ENCODE data around the gene DNAJC4. TPM values are rescaled to one million over a fixed set of nuclear protein-coding genes. Genes with fewer than 3 reads are reported as not detected.

The DNAJC4 gene
- total and polyA plus RNA-seq, 2 of the 8 experiments (the other 6 are each of a cell fraction or from before 2014, with no cell fraction given), result 14.6 to 31.0 TPM

- no peak overlapping the region for H2BK20ac ChIP-seq (ENCODE audit: low read length)
- H3K18ac ChIP-seq (ENCODE audit: extremely low read depth, low read length), result no peak overlapping the region
- no peak for FAIRE-seq
- no peak overlapping the region for H3K56ac ChIP-seq (replicated peaks; ENCODE audit: insufficient read length, low read depth, low read length)
- no peak overlapping the region for H4K91ac ChIP-seq (replicated peaks; ENCODE audit: insufficient read length, low read length)
- H3K36me3 ChIP-seq (ENCODE audit: control insufficient read depth in 2 of 4, insufficient read depth in 4 of 4, low read length in 3 of 4), result peaks cover 21 to 86% (median 42%) of the 10 kb centered on the region in 4 experiments
- H3K14ac ChIP-seq (ENCODE audit: insufficient read length), result no peak overlapping the region
- no peak overlapping the region for H2AK5ac ChIP-seq (ENCODE audit: low read depth, low read length)
- H3K9ac ChIP-seq (replicated peaks in 1 of 4; ENCODE audit: extremely low read depth in 1 of 4, low read depth in 3 of 4, low read length in 3 of 4), result no peak overlapping the region
- whole genome bisulfite sequencing, 2 experiments (ENCODE audit: extremely low coverage in 1 of 2, insufficient coverage in 1 of 2, insufficient read length in 1 of 2, insufficient replicate concordance in 2 of 2, low coverage in 1 of 2, low lambda C conversion rate in 2 of 2, missing lambda C conversion rate in 1 of 2), result 100% methylated on average over 6 of the region's 32 CpGs; no CpG with 5 or more reads in 1 of the 2 experiments
- no peak overlapping the region for H3K4me2 ChIP-seq (ENCODE audit: insufficient read depth in 1 of 2, low read depth in 2 of 2, low read length in 2 of 2)
- no peak overlapping the region for H2BK5ac ChIP-seq (ENCODE audit: low read depth, low read length)
- CTCF ChIA-PET (ENCODE audit: partially characterized antibody), result interaction anchor here (0.6 to 5.9 kb wide), 5 partner anchors 7 to 82 kb away, joined by 3 to 62 read pairs (median 7); no protein-coding TSS in a partner anchor
- no peaks in the 10 kb centered on the region; a peak in 3 of 7 replicates for H3K4me1 ChIP-seq (replicated peaks in 1 of 4; ENCODE audit: control insufficient read depth in 3 of 4, insufficient read depth in 4 of 4, low read length in 3 of 4)
- H3K27me3 ChIP-seq (replicated peaks in 1 of 4; ENCODE audit: control insufficient read depth in 3 of 4, extremely low read depth in 1 of 4, insufficient read depth in 3 of 4, low read length in 3 of 4), result no peaks in the 10 kb centered on the region
- H3K23ac ChIP-seq (ENCODE audit: insufficient read length), result no peak overlapping the region
- H2BK120ac ChIP-seq (replicated peaks; ENCODE audit: low read depth, low read length), result no peak overlapping the region
- H2BK12ac ChIP-seq (ENCODE audit: low read depth, low read length), result no peak overlapping the region
- H3K79me2 ChIP-seq (ENCODE audit: control insufficient read depth in 1 of 2, insufficient read depth in 2 of 2, low read length in 2 of 2), result 0 out of 4 replicates have a peak, but pooled peaks cover 0 to 2% of the 10 kb centered on the region in 2 experiments
- no peak overlapping the region for H4K8ac ChIP-seq (ENCODE audit: extremely low read depth, insufficient read depth, low read length)
- no peak overlapping the region for H3K27ac ChIP-seq (ENCODE audit: low read depth, low read length)
- TF ChIP-seq CHD1 (IDR thresholded peaks at IDR 0.05; ENCODE audit: low read depth, low read length) (no peak), HDAC2 (IDR thresholded peaks at IDR 0.05; ENCODE audit: borderline replicate concordance in 1 of 2, low read depth in 2 of 2, low read length in 2 of 2) (no peak), CEBPB (IDR thresholded peaks at IDR 0.05; ENCODE audit: low read depth, low read length) (no peak), ATF3 (IDR thresholded peaks at IDR 0.05; ENCODE audit: insufficient read depth, low read depth, low read length) (no peak), CBX8 (IDR thresholded peaks at IDR 0.05; ENCODE audit: borderline replicate concordance, low read depth, low read length) (no peak), JUND (IDR thresholded peaks at IDR 0.05; ENCODE audit: low read length) (no peak), TAF1 (IDR thresholded peaks at IDR 0.05; ENCODE audit: low read depth, low read length) (no peak), RNF2 (IDR thresholded peaks at IDR 0.05; ENCODE audit: borderline replicate concordance, low read depth, low read length, missing control alignments, poor library complexity, severe bottlenecking) (no peak), POLR2AphosphoS5 (IDR thresholded peaks at IDR 0.05; ENCODE audit: low read depth, low read length) (no peak)
- no peaks in the 10 kb centered on the region for H3K9me3 ChIP-seq (ENCODE audit: insufficient read depth in 2 of 2, low read depth in 1 of 2, low read length in 1 of 2)
- H4K20me1 ChIP-seq (replicated peaks in 1 of 2; ENCODE audit: control insufficient read depth in 1 of 2, insufficient read depth in 2 of 2, low read length in 2 of 2), result peaks cover 6 to 23% of the 10 kb centered on the region in 2 experiments
- no peak overlapping the region for H2AFZ ChIP-seq (ENCODE audit: low read length)
- no peaks in the 10 kb centered on the region for H3K23me2 ChIP-seq (ENCODE audit: low read depth, low read length)
- H3K4me3 ChIP-seq (ENCODE audit: extremely low read depth in 1 of 4, insufficient read depth in 2 of 4, low read depth in 3 of 4, low read length in 4 of 4), result no peak overlapping the region
- DNase-seq (ENCODE audit: low read depth in 1 of 2, low spot score in 2 of 2), result no peak
- H4K5ac ChIP-seq (ENCODE audit: insufficient read length, low read depth, low read length), result no peak overlapping the region
- POLR2A ChIA-PET (ENCODE audit: partially characterized antibody), result interaction anchor here (0.8 to 7.1 kb wide), 9 partner anchors 8 to 39 kb away, joined by 3 to 101 read pairs (median 4); partner anchors contain the start of gene PPP1R14B
- H3K4ac ChIP-seq (replicated peaks; ENCODE audit: insufficient read length, low read depth, low read length), result no peak overlapping the region
- no peaks in the 10 kb centered on the region for H3K79me1 ChIP-seq (ENCODE audit: low read depth, low read length)
- no peak overlapping the region for H2BK15ac ChIP-seq (ENCODE audit: low read length)
Measured at GRCh38 chr11:64258946-64259532, 28.7 kb downstream of the DNAJC4 start.

All from H1 (cell line).